ENCODE results near the gene ABL2.

DNA sequence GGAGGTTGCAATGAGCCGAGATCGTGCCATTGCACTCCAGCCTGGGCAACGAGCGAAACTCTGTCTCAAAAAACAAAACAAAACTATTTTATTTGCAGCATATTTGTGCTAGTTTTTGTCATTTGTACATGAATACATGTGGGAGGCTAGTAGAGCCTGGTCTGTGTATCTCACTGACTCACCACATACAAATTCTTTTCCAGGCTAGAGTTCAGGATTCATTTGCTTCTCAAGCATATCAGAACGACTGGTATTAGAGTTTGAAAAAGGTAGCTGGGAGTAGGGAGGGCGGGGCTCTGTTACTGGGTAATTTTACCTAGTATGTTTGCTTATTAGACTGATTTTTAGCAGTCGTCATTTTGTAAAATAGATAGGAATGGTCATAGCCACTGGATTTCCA lies 152.1 kb downstream of the ABL2 start:
- TF ChIP-seq, protein P1, sequence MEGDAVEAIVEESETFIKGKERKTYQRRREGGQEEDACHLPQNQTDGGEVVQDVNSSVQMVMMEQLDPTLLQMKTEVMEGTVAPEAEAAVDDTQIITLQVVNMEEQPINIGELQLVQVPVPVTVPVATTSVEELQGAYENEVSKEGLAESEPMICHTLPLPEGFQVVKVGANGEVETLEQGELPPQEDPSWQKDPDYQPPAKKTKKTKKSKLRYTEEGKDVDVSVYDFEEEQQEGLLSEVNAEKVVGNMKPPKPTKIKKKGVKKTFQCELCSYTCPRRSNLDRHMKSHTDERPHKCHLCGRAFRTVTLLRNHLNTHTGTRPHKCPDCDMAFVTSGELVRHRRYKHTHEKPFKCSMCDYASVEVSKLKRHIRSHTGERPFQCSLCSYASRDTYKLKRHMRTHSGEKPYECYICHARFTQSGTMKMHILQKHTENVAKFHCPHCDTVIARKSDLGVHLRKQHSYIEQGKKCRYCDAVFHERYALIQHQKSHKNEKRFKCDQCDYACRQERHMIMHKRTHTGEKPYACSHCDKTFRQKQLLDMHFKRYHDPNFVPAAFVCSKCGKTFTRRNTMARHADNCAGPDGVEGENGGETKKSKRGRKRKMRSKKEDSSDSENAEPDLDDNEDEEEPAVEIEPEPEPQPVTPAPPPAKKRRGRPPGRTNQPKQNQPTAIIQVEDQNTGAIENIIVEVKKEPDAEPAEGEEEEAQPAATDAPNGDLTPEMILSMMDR (IDR thresholded peaks at IDR 0.05) = no peak
- TF ChIP-seq POLR2A (IDR thresholded peaks at IDR 0.05) (no peak), POLR2AphosphoS5 (IDR thresholded peaks at IDR 0.05) (no peak)
